GM12878 (cell line): ENCODE data around the gene DNAJC12. TPM values are rescaled to one million over a fixed set of nuclear protein-coding genes. Genes with fewer than 3 reads are reported as not detected.

ENCODE experiments used
- ATAC-seq: fragments of 200-7000 bp; cut with Tn5 transposase; 3 replicates; pipeline ENCODE4 v1.9.1; 2020; ENCODE audit warnings: mild to moderate bottlenecking, moderate library complexity
- BruUV-seq: library from RNA; stranded (reverse); fragments of 400-500 nt; replicated peaks from 2 replicates; lab custom pipeline; 2021; lab: Mats Ljungman, UMichigan
- CTCF ChIA-PET: fragments of 300-600 bp; sonication (Branson Sonifier 250); formaldehyde crosslinking; extraction: SDS; loops from one replicate; lab custom pipeline; 2021; ENCODE audit warnings: inconsistent platforms; lab: Yijun Ruan, JAX
- POLR2A ChIA-PET: fragments of 350-600 bp; formaldehyde crosslinking; extraction: SDS; loops from one replicate; lab custom pipeline; 2021; ENCODE audit warnings: inconsistent platforms; lab: Charles Lee
- RAD21 ChIA-PET: fragments of 300-600 bp; sonication (Branson Sonifier 250); formaldehyde crosslinking; loops from one replicate; lab custom pipeline; 2023; ENCODE audit warnings: antibody characterized with exemption; ENCODE audit not compliant: unreplicated experiment; lab: Charles Lee
- SMC1A ChIA-PET: fragments of 300-600 bp; sonication (Branson Sonifier 250); formaldehyde crosslinking; loops from one replicate; lab custom pipeline; 2023; ENCODE audit not compliant: unreplicated experiment, uncharacterized antibody; lab: Charles Lee
- DNase-seq: peaks from one replicate; pipeline ENCODE4 v3.0.0-alpha.2; 2011; ENCODE audit warnings: low read depth, low spot score
- FAIRE-seq: peaks from 3 replicates; lab custom pipeline; 2011; peaks lifted over from hg19 to GRCh38; lab: Jason Lieb, UNC
- H2AFZ ChIP-seq: 2 replicates; pipeline ENCODE4 v1.6.0; 2011; ENCODE audit warnings: low read depth, low read length, control low read depth; ENCODE audit not compliant: control insufficient read depth
- H3K27ac ChIP-seq: 2 replicates; pipeline ENCODE4 v1.5.1; 2011; ENCODE audit warnings: control low read depth; ENCODE audit not compliant: control insufficient read depth, insufficient read depth
- H3K27me3 ChIP-seq, 2 experiments: replicated peaks in 1 of 2; 2 replicates each; pipeline versions ENCODE4 v1.6.0 to v1.6.1; 2011; ENCODE audit warnings: low read length in 1 of 2; ENCODE audit not compliant: control insufficient read depth in 2 of 2, insufficient read depth in 2 of 2
- H3K36me3 ChIP-seq, 2 experiments: 2 replicates each; pipeline ENCODE4 v1.5.1; 2011; ENCODE audit warnings: low read length in 1 of 2; ENCODE audit not compliant: control insufficient read depth in 2 of 2, insufficient read depth in 2 of 2
- H3K4me1 ChIP-seq: 2 replicates; pipeline ENCODE4 v1.6.1; 2011; ENCODE audit warnings: mild to moderate bottlenecking, low read length, moderate library complexity, mixed read lengths; ENCODE audit not compliant: control insufficient read depth, insufficient read depth
- H3K4me2 ChIP-seq: 2 replicates; pipeline ENCODE4 v1.6.0; 2011; ENCODE audit warnings: control low read depth; ENCODE audit not compliant: control insufficient read depth, insufficient read depth
- H3K4me3 ChIP-seq: fragments of 200-600 bp; sonication (generic); 2 replicates; pipeline ENCODE4 v1.5.1; 2016
- H3K79me2 ChIP-seq: 2 replicates; pipeline ENCODE4 v1.6.0; 2011; ENCODE audit warnings: low read length; ENCODE audit not compliant: control insufficient read depth, insufficient read depth
- H3K9ac ChIP-seq: 2 replicates; pipeline ENCODE4 v1.8.0; 2011; ENCODE audit warnings: low read length, control low read depth, mixed read lengths; ENCODE audit not compliant: control insufficient read depth, insufficient read depth
- H3K9me3 ChIP-seq: replicated peaks from 3 replicates; pipeline ENCODE4 v1.5.1; 2011; ENCODE audit warnings: mild to moderate bottlenecking, low read length; ENCODE audit not compliant: control insufficient read depth, insufficient read depth
- H4K20me1 ChIP-seq: 2 replicates; pipeline ENCODE4 v1.6.0; 2011; ENCODE audit not compliant: control insufficient read depth, insufficient read depth
- ATF2 ChIP-seq: IDR thresholded peaks from 2 replicates; pipeline ENCODE4 v1.6.1; 2012; ENCODE audit warnings: low read length, inconsistent platforms
- ATF7 ChIP-seq: fragments of 450-650 bp; IDR thresholded peaks from 2 replicates; pipeline ENCODE4 v1.6.1; 2016; ENCODE audit warnings: low read depth, mild to moderate bottlenecking
- CEBPB ChIP-seq, 2 experiments: fragments of 150-350 bp in 1 of 2; IDR thresholded peaks; 2 replicates each; pipeline ENCODE4 v1.6.1; 2012 to 2014; ENCODE audit warnings: low read depth in 2 of 2, low read length in 2 of 2, borderline replicate concordance in 1 of 2, inconsistent platforms in 1 of 2
- EGR1 ChIP-seq, 2 experiments: IDR thresholded peaks; 1 replicate in 1 of 2; 2 replicates in 1 of 2; pipeline ENCODE4 v1.6.1; 2011 to 2012; ENCODE audit warnings: low read depth in 2 of 2, low read length in 2 of 2, borderline replicate concordance in 1 of 2, mild to moderate bottlenecking in 1 of 2, moderate library complexity in 1 of 2
- FOXM1 ChIP-seq: IDR thresholded peaks from 2 replicates; pipeline ENCODE4 v1.6.1; 2012; ENCODE audit warnings: low read depth, mild to moderate bottlenecking, inconsistent platforms, low read length, moderate library complexity
- PBX3 ChIP-seq: IDR thresholded peaks from 2 replicates; pipeline ENCODE4 v1.6.1; 2011; ENCODE audit warnings: mild to moderate bottlenecking, low read depth, low read length, moderate library complexity; ENCODE audit not compliant: insufficient replicate concordance
- RB1 ChIP-seq: fragments of 450-650 bp; formaldehyde crosslinking; IDR thresholded peaks from 2 replicates; pipeline ENCODE4 v1.6.1; 2017; ENCODE audit warnings: mild to moderate bottlenecking, borderline replicate concordance
- RFX5 ChIP-seq: IDR thresholded peaks from 2 replicates; pipeline ENCODE4 v1.6.1; 2011; ENCODE audit warnings: low read depth, low read length, improper control_type of control experiment
- SMARCA5 ChIP-seq: fragments of 450-650 bp; IDR thresholded peaks from 2 replicates; pipeline ENCODE4 v1.6.1; 2017; ENCODE audit warnings: mild to moderate bottlenecking
- SP1 ChIP-seq: IDR thresholded peaks from one replicate; pipeline ENCODE4 v1.6.1; 2011; ENCODE audit warnings: low read depth, low read length
- STAT3 ChIP-seq: IDR thresholded peaks from 2 replicates; pipeline ENCODE4 v1.6.1; 2011; ENCODE audit warnings: low read depth, low read length, improper control_type of control experiment
- SUZ12 ChIP-seq: fragments of 200-600 bp; sonication (generic); IDR thresholded peaks from one replicate; pipeline ENCODE4 v1.6.1; 2018; ENCODE audit warnings: antibody characterized with exemption, mild to moderate bottlenecking; ENCODE audit not compliant: unreplicated experiment
- TBL1XR1 ChIP-seq: IDR thresholded peaks from 2 replicates; pipeline ENCODE4 v1.6.1; 2012; ENCODE audit warnings: low read depth, low read length, improper control_type of control experiment
- TCF12 ChIP-seq: IDR thresholded peaks from 2 replicates; pipeline ENCODE4 v1.6.1; 2011; ENCODE audit warnings: low read depth, mild to moderate bottlenecking, low read length
- YY1 ChIP-seq: IDR thresholded peaks from 2 replicates; pipeline ENCODE4 v1.6.1; 2011; ENCODE audit warnings: low read depth, mild to moderate bottlenecking, low read length
- WGBS: methylation state at CpG from one replicate; pipeline ENCODE4 v1.1.6; 2016; ENCODE audit warnings: low lambda C conversion rate; ENCODE audit not compliant: insufficient replicate concordance, insufficient coverage; ENCODE audit errors: missing lambda C conversion rate; 5-methylcytosine and 5-hydroxymethylcytosine counted together
- in situ Hi-C: fragments of 300-500 bp; cut with MboI; formaldehyde crosslinking; loops from 9 replicates; pipeline ENCODE4 v1.14.3; 2018; ENCODE audit warnings: mixed read lengths
- intact Hi-C: fragments of 100-400 bp; cut with micrococcal nuclease; formaldehyde crosslinking; loops from one replicate; pipeline ENCODE4 v1.14.2; 2022; ENCODE audit not compliant: unreplicated experiment
- polyA plus RNA-seq, 11 experiments: library from polyadenylated mRNA; depleted of rRNA in 4 of 11; unstranded in 6 of 11; stranded (reverse) in 5 of 11; fragments of >200 nt; fragmentation: Nextera tagmentation in 4 of 11; fragmentation: Illumina TruSeq in 1 of 11; extraction: Ambion mirVana in 4 of 11; extraction: Trizol in 1 of 11; gene quantifications; 1 replicate in 1 of 11; 2 replicates in 10 of 11; pipeline versions ENCODE4 v1.2.1 to v1.2.3, GENCODE V29; 2011 to 2016; ENCODE audit warnings: inconsistent platforms in 2 of 11, missing spikeins in 2 of 11, low read depth in 1 of 11
- total RNA-seq, 4 experiments: library from RNA; depleted of rRNA in 3 of 4; stranded (reverse); fragments of >200 nt in 3 of 4; fragmentation: Illumina TruSeq in 1 of 4; extraction: Trizol in 1 of 4; gene quantifications; 2 replicates each; pipeline versions ENCODE4 v1.2.1 to v1.2.3, GENCODE V29; 2013 to 2021

DNAJC12 gene
- total and polyA plus RNA-seq, 10 of the 15 experiments (the other 5 are each of a cell fraction or from before 2014, with no cell fraction given) = 1.1 to 4.5 (median 3.0) TPM

GRCh38 chr10:67884842-67885670 lies 47.1 kb upstream of the DNAJC12 start (continued):
- no peak for TF ChIP-seq PBX3
- TF ChIP-seq CEBPB (IDR thresholded peaks at IDR 0.05; ENCODE audit: borderline replicate concordance in 1 of 2, low read depth in 2 of 2, low read length in 2 of 2) = no peak
- TF ChIP-seq TCF12 = no peak
- no peak for TF ChIP-seq SUZ12

GRCh38 chr10:67884313-67884841 lies 46.4 kb upstream of the DNAJC12 start, which contains the start of gene SIRT1:
Gene SIRT1, plus strand, starts transcription at chr10:67884656. Its CDS starts 66 bp downstream, at chr10:67884722.
- DNase-seq = peak; percentile 71
- peaks cover 31% of the 10 kb centered on the region for H3K79me2 ChIP-seq
- H3K9ac ChIP-seq = peak within 1 kb of the TSS; percentile 40
- no peaks in the 10 kb centered on the region for H4K20me1 ChIP-seq
- H3K27me3 ChIP-seq = no peaks in the 10 kb centered on the region
- peak within 1 kb of the TSS; percentile 78 for H3K27ac ChIP-seq
- no peaks in the 10 kb centered on the region for H3K9me3 ChIP-seq
- RAD21 ChIA-PET = interaction anchor here (0.9 to 2.1 kb wide), 5 partner anchors 12 to 191 kb away, joined by 3 to 13 read pairs (median 5); no protein-coding TSS in a partner anchor
- ATAC-seq = peak; percentile 90
- H3K4me2 ChIP-seq = peak within 1 kb of the TSS; percentile 82
- 0 out of 4 replicates have a peak, but pooled peaks cover 0 to 3% of the 10 kb centered on the region in 2 experiments for H3K36me3 ChIP-seq
- under 1% methylated on average over 33 of the region's 62 CpGs for whole genome bisulfite sequencing
- H3K4me1 ChIP-seq = peaks cover 4% of the 10 kb centered on the region
- in situ Hi-C loops (no loop called here), intact Hi-C loops (loop anchor here (5.0 to 10.0 kb wide), 2 partner anchors 190 to 448 kb away; partner anchors contain the start of genes HERC4, HNRNPH3 and PBLD)
- BruUV-seq = no TSS peak
- POLR2A ChIA-PET = interaction anchor here (1.1 kb wide), 1 partner anchor 34 kb away, joined by 7 read pairs; no protein-coding TSS in a partner anchor
- FAIRE-seq = no peak
- CTCF ChIA-PET = interaction anchor here (0.6 to 2.3 kb wide), 10 partner anchors 19 to 419 kb away, joined by 3 to 15 read pairs (median 4); no protein-coding TSS in a partner anchor
- SMC1A ChIA-PET = interaction anchor here (0.6 to 2.0 kb wide), 15 partner anchors 8 to 446 kb away, joined by 3 to 11 read pairs (median 3); no protein-coding TSS in a partner anchor
- peak within 1 kb of the TSS; percentile 93 for H3K4me3 ChIP-seq
- H2AFZ ChIP-seq = peak within 1 kb of the TSS; percentile 80
- TF ChIP-seq SMARCA5 = no peak
- no peak for TF ChIP-seq SP1
- TF ChIP-seq ATF2 = no peak; the same call in 1 of the 2 replicates
- TF ChIP-seq ATF7 = peak; percentile 86
- no peak for TF ChIP-seq STAT3
- no peak for TF ChIP-seq RB1
- peak in 1 of 2 experiments; percentile 100; a peak in 2 of 3 replicates for TF ChIP-seq EGR1 (IDR thresholded peaks at IDR 0.05; ENCODE audit: borderline replicate concordance in 1 of 2, low read depth in 2 of 2, low read length in 2 of 2)
- peak; percentile 94 for TF ChIP-seq YY1
- peak; percentile 63; the same call in 1 of the 2 replicates for TF ChIP-seq TBL1XR1
- TF ChIP-seq PBX3 = no peak
- TF ChIP-seq RFX5 = no peak
- TF ChIP-seq FOXM1 = no peak
